HEK293 (cell line): ENCODE data around the gene ATG2A.

Experiments used
- CTCF ChIA-PET: fragments of 350-600 bp; formaldehyde crosslinking; extraction: SDS; loops from one replicate; lab custom pipeline; 2021; ENCODE audit warnings: antibody characterized with exemption; lab: Yijun Ruan, JAX
- POLR2A ChIA-PET: fragments of 300-600 bp; formaldehyde crosslinking; extraction: SDS; loops from one replicate; lab custom pipeline; 2020; ENCODE audit warnings: antibody characterized with exemption, inconsistent platforms; lab: Yijun Ruan, JAX
- H3K27ac ChIP-seq: fragments of 200-500 bp; sonication (Bioruptor generic); 2 replicates; pipeline ENCODE4 v1.5.1; 2014; ENCODE audit warnings: low read depth, low read length, control low read depth, inconsistent platforms; ENCODE audit errors: extremely low read depth
- H3K36me3 ChIP-seq, 2 experiments: fragments of 200-500 bp in 1 of 2; sonication (Bioruptor generic) in 1 of 2; 1 replicate in 1 of 2; 2 replicates in 1 of 2; pipeline ENCODE4 v1.5.1; 2014 to 2017; ENCODE audit warnings: inconsistent platforms in 2 of 2, low read length in 2 of 2; ENCODE audit not compliant: control insufficient read depth in 2 of 2, insufficient read depth in 1 of 2
- H3K4me1 ChIP-seq: fragments of 200-500 bp; sonication (Bioruptor generic); 2 replicates; pipeline ENCODE4 v1.5.1; 2014; ENCODE audit warnings: mild to moderate bottlenecking, low read length, inconsistent platforms; ENCODE audit not compliant: control insufficient read depth, insufficient read depth
- H3K4me3 ChIP-seq: 2 replicates; pipeline ENCODE4 v1.5.1; 2011; ENCODE audit warnings: low read depth, mild to moderate bottlenecking, control low read depth, low read length, moderate library complexity
- H3K9me3 ChIP-seq: fragments of 200-500 bp; sonication (Bioruptor generic); 2 replicates; pipeline ENCODE4 v1.5.1; 2014; ENCODE audit warnings: low read depth, low read length, inconsistent platforms; ENCODE audit not compliant: control insufficient read depth, insufficient read depth
- ELK4 ChIP-seq: IDR thresholded peaks from 2 replicates; pipeline ENCODE4 v1.6.1; 2011; ENCODE audit warnings: mild to moderate bottlenecking, low read depth, low read length, borderline replicate concordance
- HOXA7 ChIP-seq: sonication (generic); formaldehyde crosslinking; IDR thresholded peaks from 2 replicates; pipeline ENCODE4 v1.8.1; 2022; ENCODE audit warnings: missing genetic modification reagents, borderline replicate concordance
- PBX3 ChIP-seq: sonication (generic); formaldehyde crosslinking; IDR thresholded peaks from 2 replicates; pipeline ENCODE4 v1.8.1; 2022; ENCODE audit warnings: mild to moderate bottlenecking, moderate library complexity, missing genetic modification reagents
- SCRT1 ChIP-seq: fragments of 450-650 bp; formaldehyde crosslinking; IDR thresholded peaks from 2 replicates; pipeline ENCODE4 v1.5.1; 2016; ENCODE audit warnings: missing biosample characterization, missing genetic modification characterization, borderline replicate concordance
- SCRT2 ChIP-seq: fragments of 450-650 bp; formaldehyde crosslinking; IDR thresholded peaks from 2 replicates; pipeline ENCODE4 v1.5.1; 2016; ENCODE audit warnings: missing biosample characterization, missing genetic modification characterization
- YY2 ChIP-seq: fragments of 450-650 bp; formaldehyde crosslinking; IDR thresholded peaks from 2 replicates; pipeline ENCODE4 v1.5.1; 2016; ENCODE audit warnings: missing biosample characterization, missing genetic modification characterization
- ZNF174 ChIP-seq: fragments of 450-650 bp; formaldehyde crosslinking; IDR thresholded peaks from 2 replicates; pipeline ENCODE4 v1.5.0; 2017; ENCODE audit warnings: missing biosample characterization, mild to moderate bottlenecking, missing genetic modification characterization
- ZNF280C ChIP-seq: fragments of 450-650 bp; formaldehyde crosslinking; IDR thresholded peaks from 2 replicates; pipeline ENCODE4 v1.5.1; 2016; ENCODE audit warnings: missing biosample characterization, missing genetic modification characterization
- ZNF37A ChIP-seq: fragments of 450-650 bp; IDR thresholded peaks from 2 replicates; pipeline ENCODE4 v1.5.1; 2018; ENCODE audit warnings: missing biosample characterization, missing genetic modification characterization
- ZNF391 ChIP-seq: fragments of 450-650 bp; formaldehyde crosslinking; IDR thresholded peaks from 2 replicates; pipeline ENCODE4 v1.5.1; 2016; ENCODE audit warnings: low read depth, missing biosample characterization, missing genetic modification characterization, borderline replicate concordance
- ZNF549 ChIP-seq: fragments of 450-650 bp; IDR thresholded peaks from 2 replicates; pipeline ENCODE4 v1.5.1; 2018; ENCODE audit warnings: missing biosample characterization, missing genetic modification characterization, mild to moderate bottlenecking, inconsistent platforms, moderate library complexity
- ZNF558 ChIP-seq: fragments of 450-650 bp; formaldehyde crosslinking; IDR thresholded peaks from 2 replicates; pipeline ENCODE4 v1.5.1; 2016; ENCODE audit warnings: missing biosample characterization, missing genetic modification characterization
- ZNF585B ChIP-seq: fragments of 450-650 bp; formaldehyde crosslinking; IDR thresholded peaks from 2 replicates; pipeline ENCODE4 v1.5.1; 2016; ENCODE audit warnings: missing biosample characterization, missing genetic modification characterization
- ZNF654 ChIP-seq: fragments of 450-650 bp; formaldehyde crosslinking; IDR thresholded peaks from 2 replicates; pipeline ENCODE4 v1.5.1; 2016; ENCODE audit warnings: low read depth, missing biosample characterization, missing genetic modification characterization
- ZNF692 ChIP-seq: fragments of 450-650 bp; formaldehyde crosslinking; IDR thresholded peaks from 2 replicates; pipeline ENCODE4 v1.5.1; 2016; ENCODE audit warnings: missing biosample characterization, missing genetic modification characterization
- TF ChIP-seq, protein P1 (sequence below): fragments of 450-650 bp; formaldehyde crosslinking; IDR thresholded peaks from 2 replicates; pipeline ENCODE4 v1.5.1; 2016; ENCODE audit warnings: missing biosample characterization, missing genetic modification characterization
- TF ChIP-seq, protein P2 (sequence below): fragments of 450-650 bp; formaldehyde crosslinking; IDR thresholded peaks from 2 replicates; pipeline ENCODE4 v1.5.1; 2016; ENCODE audit warnings: missing biosample characterization, missing genetic modification characterization, low read depth

The ATG2A gene

DNA sequence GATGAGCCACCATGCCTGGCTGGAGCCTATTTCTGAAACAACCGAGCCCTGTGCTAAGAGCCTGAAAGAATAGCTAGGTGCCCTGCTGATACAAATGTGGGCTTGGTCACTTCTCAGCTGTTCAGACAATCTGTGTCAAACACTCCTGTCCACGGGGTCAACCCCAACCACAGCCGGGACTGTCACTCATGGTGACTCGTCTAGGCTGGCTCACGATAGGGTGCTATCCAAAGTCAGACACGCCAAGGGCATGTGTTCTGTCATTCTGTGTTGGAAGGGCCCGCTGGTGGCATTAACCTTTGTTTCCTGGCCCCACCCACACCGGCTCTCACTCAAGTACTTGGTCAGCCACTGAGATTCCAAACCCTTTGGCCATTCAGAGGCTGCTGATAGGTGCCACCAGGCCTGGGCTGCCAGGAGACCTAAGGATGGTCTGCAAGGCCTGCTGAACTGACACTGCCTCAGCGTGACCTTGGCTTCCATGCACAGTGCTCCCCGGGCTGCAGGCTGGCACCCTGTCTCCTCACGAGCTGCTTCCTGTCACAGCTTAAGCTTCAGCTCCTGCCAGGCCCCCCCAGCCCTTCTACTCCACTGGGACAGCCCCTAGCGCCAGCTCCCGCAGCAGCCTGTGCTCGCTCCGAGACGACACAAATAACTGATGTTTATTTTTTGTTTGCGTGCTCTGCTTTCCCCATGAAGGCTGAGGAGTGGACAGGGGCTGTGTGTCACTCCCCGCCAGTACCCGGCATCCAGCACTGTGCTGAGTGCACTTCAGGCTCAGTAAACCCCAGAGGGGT is 58.3 kb downstream of the ATG2A start:
- ChIA-PET POLR2A (interaction anchor here (1.1 kb wide), 1 partner anchor 31 kb away, joined by 3 read pairs; no protein-coding TSS in a partner anchor), CTCF (interaction anchor here (0.5 to 1.4 kb wide), 6 partner anchors 11 to 170 kb away, joined by 3 to 5 read pairs (median 3); no protein-coding TSS in a partner anchor)
- Histone ChIP-seq H3K27ac (no peak overlapping the region), H3K4me1 (no peaks in the 10 kb centered on the region), H3K9me3 (no peaks in the 10 kb centered on the region), H3K36me3 (peaks cover 0 to 32% of the 10 kb centered on the region in 2 experiments; a peak in 1 of 3 replicates), H3K4me3 (no peak overlapping the region)
- TF ChIP-seq, protein P1, sequence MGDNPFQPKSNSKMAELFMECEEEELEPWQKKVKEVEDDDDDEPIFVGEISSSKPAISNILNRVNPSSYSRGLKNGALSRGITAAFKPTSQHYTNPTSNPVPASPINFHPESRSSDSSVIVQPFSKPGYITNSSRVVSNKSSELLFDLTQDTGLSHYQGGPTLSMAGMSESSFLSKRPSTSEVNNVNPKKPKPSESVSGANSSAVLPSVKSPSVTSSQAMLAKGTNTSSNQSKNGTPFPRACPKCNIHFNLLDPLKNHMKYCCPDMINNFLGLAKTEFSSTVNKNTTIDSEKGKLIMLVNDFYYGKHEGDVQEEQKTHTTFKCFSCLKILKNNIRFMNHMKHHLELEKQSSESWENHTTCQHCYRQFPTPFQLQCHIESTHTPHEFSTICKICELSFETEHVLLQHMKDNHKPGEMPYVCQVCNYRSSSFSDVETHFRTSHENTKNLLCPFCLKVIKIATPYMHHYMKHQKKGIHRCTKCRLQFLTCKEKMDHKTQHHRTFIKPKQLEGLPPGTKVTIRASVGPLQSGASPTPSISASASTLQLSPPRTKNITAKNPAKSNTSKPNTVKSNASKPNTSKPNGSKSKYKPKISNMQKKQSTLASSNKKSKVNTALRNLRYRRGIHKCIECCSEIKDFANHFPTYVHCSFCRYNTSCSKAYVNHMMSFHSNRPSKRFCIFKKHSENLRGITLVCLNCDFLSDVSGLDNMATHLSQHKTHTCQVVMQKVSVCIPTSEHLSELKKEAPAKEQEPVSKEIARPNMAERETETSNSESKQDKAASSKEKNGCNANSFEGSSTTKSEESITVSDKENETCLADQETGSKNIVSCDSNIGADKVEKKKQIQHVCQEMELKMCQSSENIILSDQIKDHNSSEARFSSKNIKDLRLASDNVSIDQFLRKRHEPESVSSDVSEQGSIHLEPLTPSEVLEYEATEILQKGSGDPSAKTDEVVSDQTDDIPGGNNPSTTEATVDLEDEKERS (tag by site-specific recombination) = no peak
- TF ChIP-seq ZNF174 (tag by site-specific recombination) = no peak
- no peak for TF ChIP-seq SCRT2 (tag by site-specific recombination)
- TF ChIP-seq ZNF585B (tag by site-specific recombination) = no peak
- no peak for TF ChIP-seq ELK4
- no peak for TF ChIP-seq ZNF558 (tag by site-specific recombination)
- TF ChIP-seq YY2 = no peak
- TF ChIP-seq ZNF391 (tag by site-specific recombination) = no peak
- TF ChIP-seq PBX3 (CRISPR knock-in tag) = no peak
- no peak for TF ChIP-seq ZNF549 (tag by site-specific recombination)
- no peak for TF ChIP-seq ZNF654 (tag by site-specific recombination)
- TF ChIP-seq HOXA7 (CRISPR knock-in tag) = no peak
- TF ChIP-seq ZNF692 (tag by site-specific recombination) = no peak
- no peak for TF ChIP-seq ZNF280C
- TF ChIP-seq ZNF37A (tag by site-specific recombination) = no peak
- TF ChIP-seq, protein P2, sequence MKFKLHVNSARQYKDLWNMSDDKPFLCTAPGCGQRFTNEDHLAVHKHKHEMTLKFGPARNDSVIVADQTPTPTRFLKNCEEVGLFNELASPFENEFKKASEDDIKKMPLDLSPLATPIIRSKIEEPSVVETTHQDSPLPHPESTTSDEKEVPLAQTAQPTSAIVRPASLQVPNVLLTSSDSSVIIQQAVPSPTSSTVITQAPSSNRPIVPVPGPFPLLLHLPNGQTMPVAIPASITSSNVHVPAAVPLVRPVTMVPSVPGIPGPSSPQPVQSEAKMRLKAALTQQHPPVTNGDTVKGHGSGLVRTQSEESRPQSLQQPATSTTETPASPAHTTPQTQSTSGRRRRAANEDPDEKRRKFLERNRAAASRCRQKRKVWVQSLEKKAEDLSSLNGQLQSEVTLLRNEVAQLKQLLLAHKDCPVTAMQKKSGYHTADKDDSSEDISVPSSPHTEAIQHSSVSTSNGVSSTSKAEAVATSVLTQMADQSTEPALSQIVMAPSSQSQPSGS (tag by site-specific recombination) = no peak
- TF ChIP-seq SCRT1 (tag by site-specific recombination) = no peak
